Measurements from ENCODE around the gene XIRP2. TPM values are rescaled to one million over a fixed set of nuclear protein-coding genes. Genes with fewer than 3 reads are reported as not detected.

XIRP2 gene
- total RNA-seq, 4 donors from 2014 or later: not detected

- TF ChIP-seq CTCF (IDR thresholded peaks at IDR 0.05) (no peak), POLR2AphosphoS5 (IDR thresholded peaks at IDR 0.05) (no peak), EP300 (IDR thresholded peaks at IDR 0.05) (no peak), POLR2A (IDR thresholded peaks at IDR 0.05) (no peak)
- H3K4me1 ChIP-seq: no peaks in the 10 kb centered on the region
- no peaks in the 10 kb centered on the region for H3K9me3 ChIP-seq
- H3K4me3 ChIP-seq: no peak overlapping the region
- DNase-seq (ENCODE audit: low spot score in 2 of 2): no peak
- no peaks in the 10 kb centered on the region for H3K36me3 ChIP-seq
- no peak overlapping the region for H3K27ac ChIP-seq
- H3K27me3 ChIP-seq: no peaks in the 10 kb centered on the region
- WGBS: 29% methylated on average over 4 of the region's 4 CpGs
Observed at GRCh38 chr2:167140767-167141166, 252.5 kb downstream of the XIRP2 start.

DNA sequence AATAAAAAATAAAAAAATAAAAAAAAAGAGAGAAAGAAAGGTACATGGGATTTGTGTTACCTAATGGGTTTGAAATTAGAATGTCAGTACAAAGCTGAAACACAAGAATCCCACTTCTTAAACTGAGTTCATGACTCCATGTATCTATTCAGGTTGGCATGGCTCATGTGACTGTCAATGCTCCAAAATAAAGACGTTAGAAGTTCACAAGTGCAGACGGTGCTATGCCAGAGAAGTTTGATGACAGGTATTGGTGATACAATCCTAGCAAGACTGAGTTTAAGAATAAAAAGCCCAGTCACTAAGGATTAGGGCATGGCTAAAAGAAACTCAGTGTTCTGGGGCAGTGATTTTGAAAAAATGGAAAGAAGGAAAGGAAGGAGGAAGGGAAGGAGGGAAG is 254.3 kb downstream of the XIRP2 start:
- H3K4me1 ChIP-seq: no peaks in the 10 kb centered on the region
- 51% methylated on average over 2 of the region's 2 CpGs for WGBS
- H3K36me3 ChIP-seq: no peaks in the 10 kb centered on the region
- DNase-seq (ENCODE audit: low spot score in 2 of 2): no peak
- H3K4me3 ChIP-seq: no peak overlapping the region
- TF ChIP-seq POLR2A (IDR thresholded peaks at IDR 0.05) (no peak), EP300 (IDR thresholded peaks at IDR 0.05) (no peak), CTCF (IDR thresholded peaks at IDR 0.05) (no peak), POLR2AphosphoS5 (IDR thresholded peaks at IDR 0.05) (no peak)
- no peaks in the 10 kb centered on the region for H3K9me3 ChIP-seq
- no peak overlapping the region for H3K27ac ChIP-seq
- no peaks in the 10 kb centered on the region for H3K27me3 ChIP-seq

DNA sequence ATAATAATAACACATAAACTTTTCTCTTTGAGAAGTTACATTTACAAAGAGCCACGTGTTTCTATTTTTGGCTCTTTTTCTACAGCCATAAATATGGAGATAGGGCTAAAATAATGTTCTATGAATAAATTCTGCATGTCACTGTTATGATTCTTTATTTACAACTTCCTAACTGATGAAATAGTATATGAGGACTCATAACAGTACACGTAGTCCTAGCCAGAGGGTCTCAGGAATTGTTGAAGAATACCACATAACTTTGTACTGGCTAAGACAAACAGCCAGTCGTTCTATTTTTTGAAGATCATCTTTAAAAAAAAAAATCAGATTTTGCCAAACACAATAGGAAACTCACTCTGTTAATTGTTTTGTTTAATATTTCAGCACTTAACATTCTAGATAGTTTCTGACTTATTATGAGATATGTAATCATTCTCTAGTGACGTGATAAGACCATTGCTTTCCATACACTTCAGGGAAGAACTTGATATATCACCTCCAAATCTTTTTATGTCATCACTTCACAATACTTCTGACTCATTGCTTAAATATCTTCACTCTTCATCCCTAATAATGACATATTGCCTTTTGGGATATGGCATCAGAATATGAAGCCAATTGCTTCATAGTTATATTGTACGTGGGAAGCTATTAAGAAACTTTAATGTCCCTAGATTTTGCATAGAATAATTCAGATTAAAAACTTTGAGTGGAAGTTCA is 256.1 kb downstream of the XIRP2 start:
- H3K27me3 ChIP-seq: no peaks in the 10 kb centered on the region
- WGBS: 36% methylated on average over 5 of the region's 5 CpGs
- H3K4me3 ChIP-seq: no peak overlapping the region
- TF ChIP-seq POLR2AphosphoS5 (IDR thresholded peaks at IDR 0.05) (no peak), EP300 (IDR thresholded peaks at IDR 0.05) (no peak), POLR2A (IDR thresholded peaks at IDR 0.05) (no peak), CTCF (IDR thresholded peaks at IDR 0.05) (no peak)
- no peak for DNase-seq (ENCODE audit: low spot score in 2 of 2)
- no peak overlapping the region for H3K27ac ChIP-seq
- H3K36me3 ChIP-seq: no peaks in the 10 kb centered on the region
- H3K4me1 ChIP-seq: no peaks in the 10 kb centered on the region
- H3K9me3 ChIP-seq: no peaks in the 10 kb centered on the region

- WGBS: 75% methylated on average over 6 of the region's 6 CpGs
- no peak overlapping the region for H3K27ac ChIP-seq
- H3K4me3 ChIP-seq: no peak overlapping the region
- H3K36me3 ChIP-seq: no peaks in the 10 kb centered on the region
- H3K9me3 ChIP-seq: no peaks in the 10 kb centered on the region
- no peaks in the 10 kb centered on the region for H3K27me3 ChIP-seq
- TF ChIP-seq EP300 (IDR thresholded peaks at IDR 0.05): no peak
- TF ChIP-seq CTCF (IDR thresholded peaks at IDR 0.05): no peak
- no peak for TF ChIP-seq POLR2A (IDR thresholded peaks at IDR 0.05)
- TF ChIP-seq POLR2AphosphoS5 (IDR thresholded peaks at IDR 0.05): no peak
- H3K4me1 ChIP-seq: no peaks in the 10 kb centered on the region
- DNase-seq (ENCODE audit: low spot score in 2 of 2): no peak
Observed at GRCh38 chr2:167147271-167147941, 259.1 kb downstream of the XIRP2 start.

GRCh38 chr2:167151894-167152293 is 263.6 kb downstream of the XIRP2 start:
- Histone ChIP-seq H3K4me3 (no peak overlapping the region), H3K27ac (no peak overlapping the region), H3K9me3 (no peaks in the 10 kb centered on the region), H3K36me3 (no peaks in the 10 kb centered on the region), H3K27me3 (no peaks in the 10 kb centered on the region), H3K4me1 (no peaks in the 10 kb centered on the region)
- no peak for DNase-seq (ENCODE audit: low spot score in 2 of 2)
- 86% methylated on average over 1 of the region's 1 CpG for WGBS
- TF ChIP-seq POLR2A (IDR thresholded peaks at IDR 0.05): no peak
- TF ChIP-seq CTCF (IDR thresholded peaks at IDR 0.05): no peak
- no peak for TF ChIP-seq POLR2AphosphoS5 (IDR thresholded peaks at IDR 0.05)
- TF ChIP-seq EP300 (IDR thresholded peaks at IDR 0.05): no peak
